GM19351 (cell line): ENCODE measurements around the gene LDLRAD4.
"Not testable (repeated sequence)": the region's sequence is repeated elsewhere in the genome, so short reads cannot be mapped to it uniquely, and the experiment has no call there.

ENCODE experiments used
- ATAC-seq: cut with Tn5 transposase; IDR thresholded peaks from one replicate; pipeline ENCODE4 v1.9.1; 2021; ENCODE audit warnings: mild to moderate bottlenecking, moderate library complexity; ENCODE audit not compliant: unreplicated experiment

Gene LDLRAD4

GRCh38 chr18:13245481-13246000 is 27.0 kb downstream of the LDLRAD4 start:
- no peak for ATAC-seq

- ATAC-seq, result no peak
Observed at GRCh38 chr18:13246121-13246520, 27.6 kb downstream of the LDLRAD4 start.

DNA sequence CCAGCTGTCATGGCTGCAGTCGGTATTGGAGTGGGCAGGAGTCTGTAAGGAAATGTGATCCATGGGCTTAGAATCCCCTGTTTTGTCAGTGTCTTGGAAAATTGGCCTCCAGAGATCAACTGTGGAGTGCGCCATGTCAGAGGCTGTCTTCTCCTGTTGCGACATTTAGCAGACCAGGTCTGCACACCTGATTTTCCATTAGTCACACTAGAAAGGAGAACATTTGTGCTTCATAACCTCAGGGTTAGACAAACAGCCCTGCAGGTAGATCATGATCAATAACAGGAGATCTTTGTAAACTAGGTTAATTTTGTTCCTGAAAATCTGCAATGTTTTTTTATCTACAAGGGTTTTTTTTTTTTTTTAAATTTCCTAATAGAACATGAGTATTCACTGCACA is 28.0 kb downstream of the LDLRAD4 start:
- no peak for ATAC-seq

- ATAC-seq, result no peak
Observed at GRCh38 chr18:13247506-13247905, 28.9 kb downstream of the LDLRAD4 start.

- ATAC-seq, result no peak
Observed at GRCh38 chr18:13252686-13253410, 34.3 kb downstream of the LDLRAD4 start.

DNA sequence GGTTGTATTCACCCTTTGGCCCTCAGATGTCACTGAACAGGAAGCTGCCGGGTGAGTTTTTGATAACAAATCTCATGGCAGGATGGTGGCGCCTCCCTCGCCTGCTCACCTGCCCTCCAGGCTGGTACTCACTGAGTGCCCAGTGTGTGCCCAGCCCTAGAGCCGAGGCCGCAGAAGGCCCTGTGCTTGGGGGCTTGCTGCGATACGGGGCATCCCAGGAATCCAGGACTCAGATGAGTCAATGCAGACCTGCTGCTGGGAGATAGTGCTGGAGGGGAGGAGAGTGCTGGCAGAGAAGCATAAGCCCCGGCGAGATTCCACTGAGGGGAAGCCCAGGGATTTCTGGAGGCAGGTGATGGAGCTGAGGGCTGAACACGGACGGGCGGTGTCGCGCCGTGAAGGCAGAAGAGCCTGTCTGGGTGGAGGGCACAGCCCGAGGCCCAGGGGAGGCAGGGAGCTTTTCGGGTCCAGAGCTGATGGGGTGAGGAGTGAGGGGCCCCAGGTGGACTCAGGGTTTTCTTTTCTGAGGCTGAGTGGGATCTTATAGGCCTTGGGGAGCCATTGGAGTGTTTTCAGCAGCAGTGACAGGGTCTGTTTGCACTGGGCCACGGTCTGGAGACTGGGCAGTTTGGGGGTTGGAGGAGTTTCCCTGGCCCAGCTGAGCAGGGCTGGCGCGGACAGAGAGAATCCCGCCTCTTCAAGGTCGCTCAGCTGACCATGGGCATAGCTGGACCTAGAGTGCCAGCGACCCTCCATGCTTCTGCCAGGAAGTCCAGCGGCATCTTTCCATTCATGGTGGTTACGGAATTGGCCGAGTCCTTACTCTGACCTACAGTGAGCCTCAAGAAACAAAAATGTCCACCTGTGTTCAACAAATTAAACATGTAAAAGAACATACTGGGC is 35.5 kb downstream of the LDLRAD4 start:
- no peak for ATAC-seq

GRCh38 chr18:13254971-13255927 is 36.7 kb downstream of the LDLRAD4 start:
- no peak for ATAC-seq

- ATAC-seq, result no peak
Observed at GRCh38 chr18:13256444-13257305, 38.1 kb downstream of the LDLRAD4 start.

- no peak for ATAC-seq
Observed at GRCh38 chr18:13257361-13257980, 38.9 kb downstream of the LDLRAD4 start.

GRCh38 chr18:13258921-13259320 is 40.4 kb downstream of the LDLRAD4 start:
- ATAC-seq, result no peak

DNA sequence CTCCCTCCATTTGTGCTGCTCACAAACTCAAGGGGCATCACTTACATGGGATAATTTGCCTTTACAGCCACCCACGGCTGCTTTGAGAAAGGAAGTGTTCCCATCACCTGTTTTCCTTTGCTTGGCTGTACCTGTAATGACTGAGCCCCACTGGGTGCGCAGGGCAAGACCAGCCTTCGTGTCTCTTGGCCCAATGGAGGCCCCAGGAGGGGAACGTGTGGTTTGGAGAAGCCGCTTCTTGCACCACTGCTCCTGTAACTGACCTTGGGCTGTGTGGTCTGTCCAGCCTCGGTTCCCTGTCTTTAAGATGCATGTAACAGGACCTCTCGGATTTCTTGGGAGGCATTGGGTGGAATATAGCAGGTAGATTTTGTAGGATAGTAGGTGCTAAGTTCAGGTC is 41.1 kb downstream of the LDLRAD4 start:
- ATAC-seq, result no peak

DNA sequence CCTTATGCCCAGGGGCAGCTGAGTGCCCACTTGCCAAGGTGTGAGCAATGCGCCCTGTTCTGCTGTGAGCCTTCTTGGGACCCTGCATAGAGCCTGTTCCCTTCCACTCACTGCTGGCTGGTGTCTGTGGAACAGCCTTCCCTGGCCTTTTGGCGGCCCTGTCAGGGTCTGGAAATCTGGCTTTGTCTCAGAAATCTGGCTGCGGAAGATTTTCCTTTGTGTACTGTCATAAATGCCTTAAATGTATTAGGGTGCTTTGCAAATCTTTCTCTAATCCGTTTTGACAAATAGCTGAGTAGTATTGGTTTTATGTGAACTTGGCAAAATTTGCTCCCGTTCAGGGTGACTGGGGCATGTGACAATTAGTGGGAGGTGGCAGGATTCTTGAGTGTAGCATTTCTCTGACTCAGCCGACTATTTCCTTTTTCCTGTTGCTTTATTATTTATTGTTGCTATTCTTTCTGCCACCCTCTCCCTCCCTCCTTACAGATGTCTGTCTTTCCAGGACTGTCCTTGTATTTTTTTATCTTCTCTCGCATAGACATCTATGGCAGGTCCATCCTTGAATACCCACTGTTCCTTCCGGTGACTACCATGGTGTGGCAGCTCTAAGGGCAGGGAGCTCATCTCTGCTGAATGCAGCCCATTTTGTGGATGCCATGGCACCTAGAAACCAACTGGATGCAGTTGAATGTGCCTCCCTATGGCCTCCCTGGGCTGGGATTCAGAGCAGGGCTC is 41.8 kb downstream of the LDLRAD4 start:
- no peak for ATAC-seq

GRCh38 chr18:13260935-13261640 is 42.5 kb downstream of the LDLRAD4 start:
- no peak for ATAC-seq

- ATAC-seq, result no peak
Observed at GRCh38 chr18:13261661-13262357, 43.2 kb downstream of the LDLRAD4 start.

DNA sequence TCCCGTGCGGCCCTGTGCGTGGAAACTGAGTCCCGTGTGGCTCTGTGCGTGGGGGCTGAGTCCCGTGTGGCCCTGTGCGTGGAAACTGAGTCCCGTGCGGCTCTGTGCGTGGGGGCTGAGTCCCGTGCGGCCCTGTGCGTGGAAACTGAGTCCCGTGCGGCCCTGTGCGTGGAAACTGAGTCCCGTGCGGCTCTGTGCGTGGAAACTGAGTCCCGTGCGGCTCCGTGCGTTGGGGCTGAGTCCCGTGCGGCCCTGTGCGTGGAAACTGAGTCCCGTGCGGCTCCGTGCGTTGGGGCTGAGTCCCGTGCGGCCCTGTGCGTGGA is 43.8 kb downstream of the LDLRAD4 start:
- not testable (repeated sequence) for ATAC-seq

DNA sequence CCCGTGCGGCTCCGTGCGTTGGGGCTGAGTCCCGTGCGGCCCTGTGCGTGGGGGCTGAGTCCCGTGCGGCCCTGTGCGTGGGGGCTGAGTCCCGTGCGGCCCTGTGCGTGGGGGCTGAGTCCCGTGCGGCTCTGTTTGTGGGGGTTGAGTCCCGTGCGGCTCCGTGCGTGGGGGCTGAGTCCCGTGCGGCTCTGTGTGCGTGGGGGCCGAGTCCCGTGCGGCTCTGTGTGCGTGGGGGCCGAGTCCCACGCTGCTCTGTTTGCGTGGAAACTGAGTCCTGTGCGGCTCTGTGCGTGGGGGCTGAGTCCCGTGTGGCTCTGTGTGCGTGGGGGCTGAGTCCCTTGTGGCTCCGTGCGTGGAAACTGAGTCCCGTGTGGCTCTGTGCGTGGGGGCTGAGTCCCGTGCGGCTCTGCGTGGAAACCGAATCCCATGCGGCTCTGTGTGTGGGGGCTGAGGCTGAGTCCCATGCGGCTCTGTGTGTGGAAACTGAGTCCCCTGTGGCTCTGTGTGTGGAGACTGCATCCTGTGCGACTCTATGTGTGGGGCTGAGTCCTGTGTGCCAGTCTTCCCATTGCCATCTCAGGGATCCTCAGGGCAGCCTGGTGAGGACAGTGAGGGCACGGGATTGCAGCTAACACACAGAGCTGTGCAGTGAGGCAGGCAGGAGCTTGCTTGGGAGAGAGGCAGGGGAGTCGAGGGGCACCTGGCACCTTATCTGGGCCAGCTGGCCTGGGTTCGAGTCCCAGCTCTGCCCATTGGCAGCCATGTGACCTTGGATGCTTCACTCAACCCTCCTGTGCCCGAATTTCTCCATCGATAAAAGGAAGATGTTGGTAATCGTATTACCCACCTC is 44.5 kb downstream of the LDLRAD4 start:
- no peak for ATAC-seq
